Left lobe of liver (tissue), 2 donors: ENCODE measurements around the gene PRDX4. TPM values are rescaled to one million over a fixed set of nuclear protein-coding genes. Genes with fewer than 3 reads are reported as not detected.
"Not testable (repeated sequence)": the region's sequence is repeated elsewhere in the genome, so short reads cannot be mapped to it uniquely, and the experiment has no call there.

Experiments
- ATAC-seq: fragments of 200-7000 bp; cut with Tn5 transposase; one replicate; pipeline ENCODE4 v1.9.1; 2020; ENCODE audit warnings: mild to moderate bottlenecking, moderate library complexity
- DNase-seq: peaks from one replicate; pipeline ENCODE4 v3.0.0-alpha.2; 2020; ENCODE audit warnings: low spot score
- total RNA-seq: library from RNA; stranded (reverse); gene quantifications from one replicate; pipeline ENCODE4 v1.2.1, GENCODE V29; 2021
- donor health status: DM: no; HTN: no; CAD: no; lungs with moderate emphysema.
- donor health status: DM: no; HTN: yes; CAD: no.

Gene PRDX4
- total RNA-seq, result 166 TPM

- DNase-seq (peak; percentile 91), ATAC-seq (peak; percentile 99)
Measured at GRCh38 chrX:23667239-23668177, at the start of gene PRDX4. Gene PRDX4, plus strand, starts transcription at chrX:23667493. Its CDS starts 78 bp downstream, at chrX:23667571.

GRCh38 chrX:23621621-23622265 is 45.5 kb upstream of the PRDX4 start:
- ATAC-seq (no peak), DNase-seq (no peak)

DNA sequence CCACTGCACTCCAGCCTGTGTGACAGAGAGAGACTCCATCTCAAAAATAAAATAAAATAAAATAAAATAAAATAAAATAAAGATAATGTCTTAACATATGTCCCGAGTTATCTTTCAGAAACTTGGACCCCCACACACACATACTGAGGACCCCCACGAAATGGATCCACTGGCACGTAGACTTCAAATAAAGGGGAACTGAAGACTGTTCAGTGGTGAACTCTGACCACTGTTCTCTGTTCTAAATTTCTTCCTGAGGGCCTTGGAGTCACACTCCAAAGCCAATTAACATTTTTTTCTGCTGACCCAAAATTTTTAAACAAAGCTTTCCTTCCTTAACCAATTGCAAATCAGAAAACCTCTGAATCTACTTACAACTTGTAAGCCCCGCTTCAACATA is 43.5 kb upstream of the PRDX4 start:
- DNase-seq, result no peak
- ATAC-seq, result no peak

GRCh38 chrX:23626651-23627050 is 40.6 kb upstream of the PRDX4 start:
- DNase-seq (no peak), ATAC-seq (no peak)

DNA sequence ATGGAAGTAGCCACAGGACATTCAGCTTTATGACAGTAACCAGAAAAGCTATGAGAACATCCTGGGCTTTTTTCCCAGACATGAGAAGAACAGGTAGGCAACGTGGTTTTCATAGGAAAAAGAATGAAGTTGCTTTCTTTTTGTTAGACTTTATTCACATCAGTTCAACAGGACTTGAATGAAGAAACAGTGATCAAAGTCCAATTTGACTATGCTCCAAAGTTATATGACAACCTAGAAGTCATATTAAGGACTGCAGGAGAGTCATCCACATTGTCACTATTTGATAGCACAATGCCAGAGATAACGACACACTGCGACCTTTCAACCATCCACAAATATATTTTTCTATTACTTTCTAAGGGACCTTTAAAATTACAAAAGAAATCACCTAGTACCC is 39.2 kb upstream of the PRDX4 start:
- ATAC-seq, result no peak
- DNase-seq, result no peak

DNA sequence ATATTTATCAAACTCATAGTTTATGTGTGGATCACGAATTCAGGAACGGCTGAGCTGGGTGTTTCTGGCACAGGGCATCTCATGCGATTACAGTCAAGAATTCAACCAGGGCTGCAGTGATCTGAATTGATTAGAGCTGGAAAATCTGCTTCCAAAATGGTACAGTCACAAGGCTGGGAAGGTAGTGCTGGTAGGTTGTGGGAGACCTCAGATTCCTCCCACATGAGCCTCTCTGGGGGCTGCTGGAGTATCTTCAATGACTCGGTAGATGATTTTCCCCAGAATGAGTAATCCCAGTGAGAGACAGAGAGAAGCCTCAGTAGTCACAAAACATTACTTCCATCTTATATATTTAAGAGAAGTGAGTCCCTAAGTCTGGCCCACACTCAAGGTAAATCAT is 36.2 kb upstream of the PRDX4 start:
- DNase-seq (no peak), ATAC-seq (no peak)

GRCh38 chrX:23633834-23634580 is 33.3 kb upstream of the PRDX4 start:
- ATAC-seq, result no peak
- DNase-seq, result no peak

- ATAC-seq (no peak), DNase-seq (no peak)
Measured at GRCh38 chrX:23637187-23637586, 30.1 kb upstream of the PRDX4 start.

GRCh38 chrX:23643020-23643419 is 24.3 kb upstream of the PRDX4 start:
- no peak for ATAC-seq
- no peak for DNase-seq

- DNase-seq (no peak), ATAC-seq (no peak)
Measured at GRCh38 chrX:23644744-23645143, 22.5 kb upstream of the PRDX4 start.

GRCh38 chrX:23656091-23656490 is 11.2 kb upstream of the PRDX4 start:
- no peak for ATAC-seq
- DNase-seq, result no peak

DNA sequence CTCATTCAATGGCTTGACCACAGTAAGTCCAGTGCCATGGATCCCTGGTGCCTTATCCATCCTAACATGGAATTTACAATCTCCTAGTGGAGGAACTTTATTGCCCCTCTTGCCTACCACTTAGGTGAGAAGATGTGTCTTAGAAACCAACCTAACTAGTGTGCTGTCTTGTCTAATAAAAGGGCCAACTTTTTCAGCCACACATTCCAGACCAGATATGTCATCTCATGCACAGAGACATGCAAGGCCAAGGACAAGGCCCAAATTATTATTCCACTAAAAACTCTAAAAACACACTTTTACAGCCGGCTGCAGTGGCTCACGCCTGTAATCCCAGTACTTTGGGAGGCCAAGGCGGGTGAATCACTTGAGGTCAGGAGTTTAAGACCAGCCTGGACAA is 10.6 kb upstream of the PRDX4 start:
- DNase-seq, result no peak
- ATAC-seq, result no peak

DNA sequence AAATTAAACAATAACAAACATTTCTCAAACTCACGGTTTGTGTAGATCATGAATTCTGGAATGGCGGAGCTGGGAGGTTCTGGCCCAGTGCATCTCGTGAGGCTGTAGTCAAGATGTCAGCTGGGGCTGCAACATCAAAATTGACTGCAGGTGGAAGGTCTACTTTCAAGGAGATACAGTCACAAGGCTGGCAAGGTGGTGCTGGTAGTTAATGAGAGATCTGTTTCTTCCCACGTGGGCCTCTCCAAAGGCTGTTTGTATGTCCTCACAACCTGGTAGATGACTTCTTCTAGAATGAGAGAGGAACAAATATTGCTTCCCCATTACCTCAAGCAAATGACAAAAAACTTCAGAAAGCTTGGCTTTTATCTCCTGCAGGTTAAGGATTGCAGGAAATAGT is 8.0 kb upstream of the PRDX4 start:
- ATAC-seq, result no peak
- no peak for DNase-seq

- not testable (repeated sequence) for ATAC-seq, DNase-seq
Measured at GRCh38 chrX:23660083-23660765, 7.1 kb upstream of the PRDX4 start.

GRCh38 chrX:23660766-23661132 is 6.5 kb upstream of the PRDX4 start:
- ATAC-seq, result no peak
- DNase-seq, result no peak

GRCh38 chrX:23661671-23662070 is 5.6 kb upstream of the PRDX4 start:
- no peak for ATAC-seq
- DNase-seq, result no peak

- DNase-seq (no peak), ATAC-seq (no peak)
Measured at GRCh38 chrX:23662187-23662586, 5.1 kb upstream of the PRDX4 start.

GRCh38 chrX:23662853-23663252 is 4.4 kb upstream of the PRDX4 start:
- no peak for ATAC-seq
- DNase-seq, result no peak

DNA sequence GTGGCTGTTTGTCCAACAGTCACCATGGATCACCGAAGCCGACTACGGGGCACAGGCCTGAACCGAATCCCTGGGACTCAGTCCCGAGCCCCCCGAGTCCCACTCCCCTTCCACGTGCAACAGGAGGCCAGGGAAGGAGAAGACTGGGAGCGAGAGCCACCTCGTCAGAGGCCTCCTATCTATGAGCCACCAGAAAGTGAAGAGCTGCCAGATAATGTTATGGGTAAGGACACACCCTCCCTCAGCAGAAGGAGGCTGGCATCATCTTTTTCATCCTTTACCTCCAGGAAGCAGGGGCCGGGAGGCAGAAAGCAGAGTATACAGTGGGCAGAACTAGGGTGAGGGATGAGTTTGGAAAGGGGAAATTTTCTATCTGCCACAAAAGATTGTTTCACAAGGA is 2.8 kb upstream of the PRDX4 start:
- no peak for DNase-seq
- no peak for ATAC-seq

- ATAC-seq (no peak), DNase-seq (no peak)
Measured at GRCh38 chrX:23666282-23666681, 1.0 kb upstream of the PRDX4 start.

- peak; percentile 18 for ATAC-seq
- DNase-seq, result no peak
Measured at GRCh38 chrX:23668335-23668734, 1.0 kb downstream of the PRDX4 start.
